HL-60 (cell line): ENCODE results near the gene AMACR.

Source experiments
- DNase-seq, 2 experiments: peaks; one replicate each; pipeline ENCODE4 v3.0.0-alpha.2; 2010 to 2020; ENCODE audit warnings: low read depth in 1 of 2, low spot score in 1 of 2
- H3K27ac ChIP-seq: fragments of 250-450 bp; sonication (Bioruptor Pico); replicated peaks from 2 replicates; pipeline ENCODE4 v1.5.1; 2020; ENCODE audit warnings: mild to moderate bottlenecking, moderate library complexity
- H3K27me3 ChIP-seq: fragments of 250-450 bp; sonication (Bioruptor Pico); 2 replicates; pipeline ENCODE4 v1.5.1; 2021; ENCODE audit warnings: mild to moderate bottlenecking, moderate library complexity; ENCODE audit not compliant: insufficient read depth, poor library complexity, severe bottlenecking
- H3K4me3 ChIP-seq: replicated peaks from 2 replicates; pipeline ENCODE4 v1.5.1; 2011; ENCODE audit warnings: mild to moderate bottlenecking, control low read depth, low read length; ENCODE audit not compliant: insufficient read depth
- GABPA ChIP-seq: IDR thresholded peaks from 2 replicates; pipeline ENCODE4 v1.6.1; 2012; ENCODE audit warnings: low read depth
- POLR2AphosphoS5 ChIP-seq: IDR thresholded peaks from 2 replicates; pipeline ENCODE4 v1.6.1; 2012; ENCODE audit warnings: low read depth
- SPI1 ChIP-seq: IDR thresholded peaks from 2 replicates; pipeline ENCODE4 v1.6.1; 2012; ENCODE audit warnings: low read depth, mild to moderate bottlenecking, borderline replicate concordance
- TF ChIP-seq, protein P1 (sequence below): IDR thresholded peaks from one replicate; pipeline ENCODE4 v1.5.1; 2011; ENCODE audit warnings: low read length, control low read depth, inconsistent platforms; ENCODE audit not compliant: insufficient read depth
- TF ChIP-seq, protein P2 (sequence below): IDR thresholded peaks from 2 replicates; pipeline ENCODE4 v1.6.1; 2012; ENCODE audit warnings: low read depth; ENCODE audit not compliant: insufficient replicate concordance

Gene AMACR

DNA sequence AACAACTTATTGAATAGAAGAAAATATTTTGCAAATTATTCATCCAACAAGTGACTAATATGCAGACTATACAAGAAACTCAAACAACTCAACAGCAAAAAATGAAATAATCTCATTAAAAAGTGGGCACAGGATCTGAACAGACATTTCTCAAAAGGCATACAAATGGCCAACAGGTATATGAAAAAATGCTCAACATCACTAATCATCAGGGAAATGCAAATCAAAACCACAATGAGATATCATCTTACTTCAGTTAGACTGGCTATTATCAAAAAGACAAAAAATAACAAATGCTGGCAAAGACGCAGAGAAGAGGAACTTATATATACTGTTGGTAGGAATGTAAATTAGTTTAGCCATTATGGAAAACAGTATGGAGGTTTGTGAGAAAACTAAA is 1.8 kb upstream of the AMACR start:
- no peak for DNase-seq
- H3K4me3 ChIP-seq: no peak overlapping the region
- H3K27me3 ChIP-seq: no peaks in the 10 kb centered on the region
- TF ChIP-seq, protein P1, sequence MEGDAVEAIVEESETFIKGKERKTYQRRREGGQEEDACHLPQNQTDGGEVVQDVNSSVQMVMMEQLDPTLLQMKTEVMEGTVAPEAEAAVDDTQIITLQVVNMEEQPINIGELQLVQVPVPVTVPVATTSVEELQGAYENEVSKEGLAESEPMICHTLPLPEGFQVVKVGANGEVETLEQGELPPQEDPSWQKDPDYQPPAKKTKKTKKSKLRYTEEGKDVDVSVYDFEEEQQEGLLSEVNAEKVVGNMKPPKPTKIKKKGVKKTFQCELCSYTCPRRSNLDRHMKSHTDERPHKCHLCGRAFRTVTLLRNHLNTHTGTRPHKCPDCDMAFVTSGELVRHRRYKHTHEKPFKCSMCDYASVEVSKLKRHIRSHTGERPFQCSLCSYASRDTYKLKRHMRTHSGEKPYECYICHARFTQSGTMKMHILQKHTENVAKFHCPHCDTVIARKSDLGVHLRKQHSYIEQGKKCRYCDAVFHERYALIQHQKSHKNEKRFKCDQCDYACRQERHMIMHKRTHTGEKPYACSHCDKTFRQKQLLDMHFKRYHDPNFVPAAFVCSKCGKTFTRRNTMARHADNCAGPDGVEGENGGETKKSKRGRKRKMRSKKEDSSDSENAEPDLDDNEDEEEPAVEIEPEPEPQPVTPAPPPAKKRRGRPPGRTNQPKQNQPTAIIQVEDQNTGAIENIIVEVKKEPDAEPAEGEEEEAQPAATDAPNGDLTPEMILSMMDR: no peak
- no peak for TF ChIP-seq SPI1
- no peak for TF ChIP-seq GABPA
- TF ChIP-seq POLR2AphosphoS5: no peak
- TF ChIP-seq, protein P2, sequence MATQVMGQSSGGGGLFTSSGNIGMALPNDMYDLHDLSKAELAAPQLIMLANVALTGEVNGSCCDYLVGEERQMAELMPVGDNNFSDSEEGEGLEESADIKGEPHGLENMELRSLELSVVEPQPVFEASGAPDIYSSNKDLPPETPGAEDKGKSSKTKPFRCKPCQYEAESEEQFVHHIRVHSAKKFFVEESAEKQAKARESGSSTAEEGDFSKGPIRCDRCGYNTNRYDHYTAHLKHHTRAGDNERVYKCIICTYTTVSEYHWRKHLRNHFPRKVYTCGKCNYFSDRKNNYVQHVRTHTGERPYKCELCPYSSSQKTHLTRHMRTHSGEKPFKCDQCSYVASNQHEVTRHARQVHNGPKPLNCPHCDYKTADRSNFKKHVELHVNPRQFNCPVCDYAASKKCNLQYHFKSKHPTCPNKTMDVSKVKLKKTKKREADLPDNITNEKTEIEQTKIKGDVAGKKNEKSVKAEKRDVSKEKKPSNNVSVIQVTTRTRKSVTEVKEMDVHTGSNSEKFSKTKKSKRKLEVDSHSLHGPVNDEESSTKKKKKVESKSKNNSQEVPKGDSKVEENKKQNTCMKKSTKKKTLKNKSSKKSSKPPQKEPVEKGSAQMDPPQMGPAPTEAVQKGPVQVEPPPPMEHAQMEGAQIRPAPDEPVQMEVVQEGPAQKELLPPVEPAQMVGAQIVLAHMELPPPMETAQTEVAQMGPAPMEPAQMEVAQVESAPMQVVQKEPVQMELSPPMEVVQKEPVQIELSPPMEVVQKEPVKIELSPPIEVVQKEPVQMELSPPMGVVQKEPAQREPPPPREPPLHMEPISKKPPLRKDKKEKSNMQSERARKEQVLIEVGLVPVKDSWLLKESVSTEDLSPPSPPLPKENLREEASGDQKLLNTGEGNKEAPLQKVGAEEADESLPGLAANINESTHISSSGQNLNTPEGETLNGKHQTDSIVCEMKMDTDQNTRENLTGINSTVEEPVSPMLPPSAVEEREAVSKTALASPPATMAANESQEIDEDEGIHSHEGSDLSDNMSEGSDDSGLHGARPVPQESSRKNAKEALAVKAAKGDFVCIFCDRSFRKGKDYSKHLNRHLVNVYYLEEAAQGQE: no peak
- peak overlapping the region; percentile 98 for H3K27ac ChIP-seq

DNA sequence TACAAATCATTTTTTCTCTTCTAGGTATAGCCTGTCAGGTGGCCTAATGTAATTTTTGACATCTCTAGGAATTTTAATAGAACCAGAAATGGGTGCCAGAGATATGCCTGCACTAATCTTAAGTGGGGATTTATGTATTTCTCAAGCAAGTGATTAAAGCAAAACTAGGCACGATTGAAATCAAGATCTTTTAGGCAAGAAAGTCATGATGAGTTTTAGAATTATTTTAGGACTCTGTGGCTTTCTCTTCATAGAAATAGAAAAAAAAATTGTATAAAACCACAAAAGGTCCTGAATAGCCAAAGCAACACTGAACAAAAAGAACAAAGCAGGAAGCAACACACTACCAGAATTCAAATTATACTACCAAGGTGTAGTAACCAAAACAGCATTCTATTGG is 952 bp upstream of the AMACR start:
- TF ChIP-seq, protein P1: no peak
- TF ChIP-seq POLR2AphosphoS5: no peak
- no peak for TF ChIP-seq SPI1
- TF ChIP-seq, protein P2: no peak
- no peak for TF ChIP-seq GABPA
- H3K4me3 ChIP-seq: peak overlapping the region; percentile 76
- peak overlapping the region; percentile 98 for H3K27ac ChIP-seq
- no peak for DNase-seq
- no peaks in the 10 kb centered on the region for H3K27me3 ChIP-seq

DNA sequence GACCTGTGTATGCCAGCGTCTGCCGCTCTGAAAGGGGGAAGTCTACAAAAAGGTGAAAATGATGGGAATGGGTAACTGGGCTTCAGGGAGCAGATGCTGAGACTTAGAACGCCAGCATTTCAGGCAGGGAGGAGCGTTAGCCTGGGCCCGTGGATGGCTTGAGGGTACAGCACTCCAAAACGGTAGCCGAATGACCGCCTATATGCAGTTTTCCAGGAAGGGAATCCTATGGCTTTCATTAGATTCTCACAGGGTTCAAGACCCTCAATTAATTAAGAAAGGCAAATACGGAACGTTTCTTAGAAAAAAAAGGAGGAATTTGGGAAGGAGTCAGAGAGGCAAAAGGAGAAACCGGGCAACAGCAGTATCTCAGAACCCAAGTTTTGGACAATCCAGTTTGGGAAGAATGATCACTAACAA is 639 bp downstream of the AMACR start:
- H3K27ac ChIP-seq: peak overlapping the region; percentile 98
- peak overlapping the region; percentile 76 for H3K4me3 ChIP-seq
- DNase-seq: no peak
- TF ChIP-seq, protein P1: no peak
- TF ChIP-seq SPI1 (no peak), POLR2AphosphoS5 (no peak), GABPA (no peak)
- TF ChIP-seq, protein P2: no peak
- no peaks in the 10 kb centered on the region for H3K27me3 ChIP-seq
